Choroid plexus epithelial cell (primary cell): ENCODE results near the gene ID1.
A peak's percentile ranks its signal among the peaks of the same experiment; 100 is the strongest.
"Not testable (repeated sequence)": the region's sequence is repeated elsewhere in the genome, so short reads cannot be mapped to it uniquely, and the experiment has no call there.

Experiments
- DNase-seq: peaks from one replicate; pipeline ENCODE4 v3.0.0-alpha.2; 2010; ENCODE audit warnings: low read depth
- H3K4me3 ChIP-seq: 2 replicates; pipeline ENCODE4 v1.5.1; 2011; ENCODE audit warnings: low read depth, mild to moderate bottlenecking, control low read depth, low read length, moderate library complexity
- TF ChIP-seq, protein P1 (sequence below): conservative IDR thresholded peaks from 2 replicates; pipeline ENCODE4 v1.5.1; 2011; ENCODE audit warnings: low read depth, mild to moderate bottlenecking, control low read depth, inconsistent platforms, low read length, moderate library complexity

ID1 gene

GRCh38 chr20:31642837-31643236, 37.7 kb downstream of the ID1 start:
- no peak for DNase-seq
- no peak overlapping the region for H3K4me3 ChIP-seq
- TF ChIP-seq, protein P1, sequence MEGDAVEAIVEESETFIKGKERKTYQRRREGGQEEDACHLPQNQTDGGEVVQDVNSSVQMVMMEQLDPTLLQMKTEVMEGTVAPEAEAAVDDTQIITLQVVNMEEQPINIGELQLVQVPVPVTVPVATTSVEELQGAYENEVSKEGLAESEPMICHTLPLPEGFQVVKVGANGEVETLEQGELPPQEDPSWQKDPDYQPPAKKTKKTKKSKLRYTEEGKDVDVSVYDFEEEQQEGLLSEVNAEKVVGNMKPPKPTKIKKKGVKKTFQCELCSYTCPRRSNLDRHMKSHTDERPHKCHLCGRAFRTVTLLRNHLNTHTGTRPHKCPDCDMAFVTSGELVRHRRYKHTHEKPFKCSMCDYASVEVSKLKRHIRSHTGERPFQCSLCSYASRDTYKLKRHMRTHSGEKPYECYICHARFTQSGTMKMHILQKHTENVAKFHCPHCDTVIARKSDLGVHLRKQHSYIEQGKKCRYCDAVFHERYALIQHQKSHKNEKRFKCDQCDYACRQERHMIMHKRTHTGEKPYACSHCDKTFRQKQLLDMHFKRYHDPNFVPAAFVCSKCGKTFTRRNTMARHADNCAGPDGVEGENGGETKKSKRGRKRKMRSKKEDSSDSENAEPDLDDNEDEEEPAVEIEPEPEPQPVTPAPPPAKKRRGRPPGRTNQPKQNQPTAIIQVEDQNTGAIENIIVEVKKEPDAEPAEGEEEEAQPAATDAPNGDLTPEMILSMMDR: no peak

GRCh38 chr20:31643522-31643921, 38.4 kb downstream of the ID1 start:
- no peak for DNase-seq
- H3K4me3 ChIP-seq: no peak overlapping the region
- TF ChIP-seq, protein P1: no peak

DNA sequence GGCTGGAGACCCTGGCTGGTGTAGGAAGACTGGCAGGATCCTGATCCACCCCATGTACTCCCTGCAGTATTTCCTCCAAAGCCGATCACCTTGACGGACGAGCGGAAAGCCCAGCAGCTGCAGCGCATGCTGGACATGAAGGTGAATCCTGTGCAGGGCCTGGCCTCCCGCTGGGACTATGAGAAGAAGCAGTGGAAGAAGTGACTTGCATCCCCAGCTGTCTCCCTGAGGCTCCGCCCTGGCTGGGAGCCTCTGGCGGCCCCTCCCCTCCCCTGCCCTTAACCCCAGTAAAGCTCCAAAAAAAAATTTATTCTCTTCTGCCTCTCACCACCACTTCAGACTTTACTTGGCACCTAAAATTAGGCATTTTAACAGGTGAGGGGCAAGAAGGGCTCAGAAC, 39.6 kb downstream of the ID1 start:
- TF ChIP-seq, protein P1: no peak
- no peak overlapping the region for H3K4me3 ChIP-seq
- no peak for DNase-seq

DNA sequence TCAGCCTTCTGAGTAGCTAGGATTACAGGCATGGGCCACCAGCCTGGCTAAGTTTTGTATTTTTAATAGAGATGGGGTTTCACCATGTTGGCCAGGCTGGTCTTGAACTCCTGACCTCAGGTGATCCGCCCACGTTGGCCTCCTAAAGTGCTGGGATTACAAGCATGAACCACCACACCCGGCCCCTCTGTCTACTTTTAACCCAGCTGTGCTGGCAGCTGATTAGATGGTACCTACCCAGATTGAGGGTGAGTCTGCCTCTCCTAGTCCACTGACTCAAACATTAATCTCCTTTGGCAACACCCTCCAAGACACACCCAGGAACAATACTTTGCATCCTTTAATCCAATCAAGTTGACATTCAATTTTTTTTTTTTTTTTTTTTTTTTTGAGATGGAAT, 43.0 kb downstream of the ID1 start:
- DNase-seq, H3K4me3 ChIP-seq: not testable (repeated sequence)

DNA sequence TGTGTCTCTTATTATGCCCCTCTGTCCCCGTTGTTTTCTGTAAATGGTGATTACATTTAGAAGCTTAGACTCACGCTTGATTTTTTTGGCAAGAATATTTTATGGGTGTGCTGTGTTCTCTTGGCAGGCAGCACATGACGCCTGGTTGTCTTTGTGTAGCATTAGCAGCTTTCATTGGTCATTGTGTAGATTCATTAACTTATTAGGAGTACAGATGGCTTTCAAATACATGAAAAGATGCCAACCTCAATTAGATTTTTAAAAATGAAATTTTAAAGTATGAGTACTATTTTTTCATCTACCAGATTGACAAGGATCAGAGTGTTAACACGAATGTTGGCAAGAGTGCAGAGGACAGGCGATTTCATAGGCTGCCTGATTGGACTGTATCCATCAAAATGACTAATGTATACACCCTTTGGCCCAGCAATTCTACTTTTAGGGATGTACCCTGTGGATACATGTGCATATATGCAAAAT, 47.9 kb downstream of the ID1 start:
- peak; percentile 33 for DNase-seq
- TF ChIP-seq, protein P1: no peak
- H3K4me3 ChIP-seq: no peak overlapping the region

- no peak for DNase-seq
- TF ChIP-seq, protein P1: no peak
- no peak overlapping the region for H3K4me3 ChIP-seq
These were observed 48.5 kb downstream of the ID1 start for GRCh38 chr20:31653561-31653960.

DNA sequence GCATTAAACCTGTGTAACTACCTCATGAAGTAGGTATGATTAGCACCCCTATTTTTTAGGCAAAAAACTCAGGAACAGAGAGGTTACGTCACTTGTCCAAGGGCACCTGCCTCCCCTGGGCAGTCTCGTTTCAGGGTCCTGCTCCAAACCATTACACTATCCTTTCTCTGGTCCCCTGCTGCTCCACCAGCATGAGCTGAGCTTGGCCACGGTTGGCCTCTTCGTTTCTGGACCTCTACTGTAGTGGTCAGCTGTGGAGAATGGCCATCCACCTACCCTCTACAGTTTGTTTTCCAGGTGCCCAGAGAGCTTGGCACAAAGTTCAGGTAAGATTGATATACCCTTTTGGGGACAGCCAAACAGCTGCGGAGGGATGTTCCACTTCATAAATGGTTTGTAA, 49.4 kb downstream of the ID1 start:
- TF ChIP-seq, protein P1: no peak
- H3K4me3 ChIP-seq: no peak overlapping the region
- no peak for DNase-seq
